HepG2 (cell line): Measurements from ENCODE around the gene MGAT5. TPM values are rescaled to one million over a fixed set of nuclear protein-coding genes. Genes with fewer than 3 reads are reported as not detected.

Experiments
- ELF3 ChIP-seq: IDR thresholded peaks from 2 replicates; pipeline ENCODE4 v1.6.1; 2016; ENCODE audit warnings: missing genetic modification reagents, missing compliant biosample characterization
- ERF ChIP-seq: IDR thresholded peaks from 2 replicates; pipeline ENCODE4 v1.6.1; 2018; ENCODE audit warnings: missing biosample characterization, missing genetic modification reagents
- FOXA3 ChIP-seq: IDR thresholded peaks from 2 replicates; pipeline ENCODE4 v1.6.1; 2016; ENCODE audit warnings: missing genetic modification reagents, missing compliant biosample characterization
- GATAD2A ChIP-seq: IDR thresholded peaks from 2 replicates; pipeline ENCODE4 v1.6.1; 2016
- HMGXB4 ChIP-seq, 2 experiments: sonication (generic) in 1 of 2; formaldehyde crosslinking in 1 of 2; IDR thresholded peaks; 2 replicates each; pipeline versions ENCODE4 v1.4.0 to v1.6.1; 2018 to 2020; ENCODE audit warnings: missing genetic modification reagents in 2 of 2, borderline replicate concordance in 1 of 2, low read depth in 1 of 2, mild to moderate bottlenecking in 1 of 2, missing biosample characterization in 1 of 2
- KAT8 ChIP-seq: IDR thresholded peaks from 2 replicates; pipeline ENCODE4 v1.6.1; 2016; ENCODE audit warnings: missing genetic modification reagents, missing compliant biosample characterization
- KDM4B ChIP-seq: sonication (generic); formaldehyde crosslinking; IDR thresholded peaks from 2 replicates; pipeline ENCODE4 v1.4.0; 2020; ENCODE audit warnings: missing genetic modification reagents
- KLF12 ChIP-seq: sonication (generic); formaldehyde crosslinking; IDR thresholded peaks from 2 replicates; pipeline ENCODE4 v1.4.0; 2020; ENCODE audit warnings: missing genetic modification reagents, borderline replicate concordance
- MED1 ChIP-seq: sonication (generic); formaldehyde crosslinking; IDR thresholded peaks from 2 replicates; pipeline ENCODE4 v1.4.0; 2020; ENCODE audit warnings: missing genetic modification reagents
- NR2F6 ChIP-seq, 2 experiments: IDR thresholded peaks; 2 replicates each; pipeline ENCODE4 v1.6.1; 2016; ENCODE audit warnings: antibody characterized with exemption in 1 of 2, mild to moderate bottlenecking in 1 of 2
- TEAD3 ChIP-seq: optimal IDR thresholded peaks from 2 replicates; pipeline ENCODE3; 2016; ENCODE audit warnings: borderline replicate concordance
- XRCC5 ChIP-seq: fragments of 200-400 bp; formaldehyde crosslinking; optimal IDR thresholded peaks from 2 replicates; pipeline ENCODE3; 2017; ENCODE audit warnings: mild to moderate bottlenecking, low read length
- ZFP36 ChIP-seq: fragments of 150-350 bp; IDR thresholded peaks from 2 replicates; pipeline ENCODE4 v1.6.1; 2018; ENCODE audit warnings: borderline replicate concordance, low read length, low read depth; ENCODE audit not compliant: partially characterized antibody
- ZFP90 ChIP-seq: sonication (generic); formaldehyde crosslinking; IDR thresholded peaks from 2 replicates; pipeline ENCODE4 v1.8.0; 2022; ENCODE audit warnings: missing genetic modification reagents, mild to moderate bottlenecking, inconsistent platforms, borderline replicate concordance
- ZKSCAN8 ChIP-seq: IDR thresholded peaks from 2 replicates; pipeline ENCODE4 v1.6.1; 2016; ENCODE audit warnings: borderline replicate concordance, missing genetic modification reagents, missing compliant biosample characterization
- ZNF260 ChIP-seq: sonication (generic); formaldehyde crosslinking; IDR thresholded peaks from 2 replicates; pipeline ENCODE4 v1.4.0; 2020; ENCODE audit warnings: missing genetic modification reagents, low read depth, mild to moderate bottlenecking, borderline replicate concordance
- ZNF496 ChIP-seq: sonication (generic); formaldehyde crosslinking; IDR thresholded peaks from 2 replicates; pipeline ENCODE4 v1.8.1; 2023; ENCODE audit warnings: mild to moderate bottlenecking, moderate library complexity, missing genetic modification reagents; ENCODE audit not compliant: insufficient replicate concordance
- polyA plus RNA-seq, 8 experiments: library from polyadenylated mRNA; depleted of rRNA in 3 of 8; stranded (reverse) in 7 of 8; unstranded in 1 of 8; fragments of >200 nt; fragmentation: Illumina TruSeq in 4 of 8; extraction: Trizol in 4 of 8; gene quantifications; 2 replicates each; pipeline versions ENCODE4 v1.2.1 to v1.2.3, GENCODE V29; 2011 to 2016; ENCODE audit warnings: low read depth in 4 of 8, missing spikeins in 1 of 8, mixed read lengths in 1 of 8; ENCODE audit not compliant: insufficient read depth in 1 of 8
- total RNA-seq, 5 experiments: library from RNA; depleted of rRNA; stranded (reverse); fragments of >200 nt; fragmentation: Illumina TruSeq; extraction: Trizol; gene quantifications; 2 replicates each; pipeline ENCODE4 v1.2.3, GENCODE V29; 2016; ENCODE audit warnings: low read depth in 1 of 5
- TF ChIP-seq, protein P1 (sequence below): IDR thresholded peaks from 2 replicates; pipeline ENCODE4 v1.4.0; 2020; ENCODE audit warnings: mild to moderate bottlenecking, missing genetic modification reagents
- TF ChIP-seq, protein P2 (sequence below): sonication (generic); formaldehyde crosslinking; IDR thresholded peaks from 2 replicates; pipeline ENCODE4 v1.4.0; 2020; ENCODE audit warnings: missing genetic modification reagents, mild to moderate bottlenecking, borderline replicate concordance

The MGAT5 gene
- total and polyA plus RNA-seq, 2 of the 13 experiments (the other 11 are each of a cell fraction or from before 2014, with no cell fraction given) = 33.1 to 60.2 TPM

GRCh38 chr2:134359367-134360081 lies 105.7 kb downstream of the MGAT5 start (continued):
- TF ChIP-seq, protein P1, sequence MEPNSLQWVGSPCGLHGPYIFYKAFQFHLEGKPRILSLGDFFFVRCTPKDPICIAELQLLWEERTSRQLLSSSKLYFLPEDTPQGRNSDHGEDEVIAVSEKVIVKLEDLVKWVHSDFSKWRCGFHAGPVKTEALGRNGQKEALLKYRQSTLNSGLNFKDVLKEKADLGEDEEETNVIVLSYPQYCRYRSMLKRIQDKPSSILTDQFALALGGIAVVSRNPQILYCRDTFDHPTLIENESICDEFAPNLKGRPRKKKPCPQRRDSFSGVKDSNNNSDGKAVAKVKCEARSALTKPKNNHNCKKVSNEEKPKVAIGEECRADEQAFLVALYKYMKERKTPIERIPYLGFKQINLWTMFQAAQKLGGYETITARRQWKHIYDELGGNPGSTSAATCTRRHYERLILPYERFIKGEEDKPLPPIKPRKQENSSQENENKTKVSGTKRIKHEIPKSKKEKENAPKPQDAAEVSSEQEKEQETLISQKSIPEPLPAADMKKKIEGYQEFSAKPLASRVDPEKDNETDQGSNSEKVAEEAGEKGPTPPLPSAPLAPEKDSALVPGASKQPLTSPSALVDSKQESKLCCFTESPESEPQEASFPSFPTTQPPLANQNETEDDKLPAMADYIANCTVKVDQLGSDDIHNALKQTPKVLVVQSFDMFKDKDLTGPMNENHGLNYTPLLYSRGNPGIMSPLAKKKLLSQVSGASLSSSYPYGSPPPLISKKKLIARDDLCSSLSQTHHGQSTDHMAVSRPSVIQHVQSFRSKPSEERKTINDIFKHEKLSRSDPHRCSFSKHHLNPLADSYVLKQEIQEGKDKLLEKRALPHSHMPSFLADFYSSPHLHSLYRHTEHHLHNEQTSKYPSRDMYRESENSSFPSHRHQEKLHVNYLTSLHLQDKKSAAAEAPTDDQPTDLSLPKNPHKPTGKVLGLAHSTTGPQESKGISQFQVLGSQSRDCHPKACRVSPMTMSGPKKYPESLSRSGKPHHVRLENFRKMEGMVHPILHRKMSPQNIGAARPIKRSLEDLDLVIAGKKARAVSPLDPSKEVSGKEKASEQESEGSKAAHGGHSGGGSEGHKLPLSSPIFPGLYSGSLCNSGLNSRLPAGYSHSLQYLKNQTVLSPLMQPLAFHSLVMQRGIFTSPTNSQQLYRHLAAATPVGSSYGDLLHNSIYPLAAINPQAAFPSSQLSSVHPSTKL (CRISPR knock-in tag) = peak; percentile 70; the same call in 1 of the 2 replicates
- peak; percentile 21 for TF ChIP-seq TEAD3 (CRISPR knock-in tag)
- no peak for TF ChIP-seq ZNF496
- peak; percentile 11; the same call in 1 of the 2 replicates for TF ChIP-seq ERF (CRISPR knock-in tag)
- no peak for TF ChIP-seq XRCC5
- no peak for TF ChIP-seq HMGXB4 (CRISPR knock-in tag; IDR thresholded peaks at IDR 0.05; ENCODE audit: borderline replicate concordance in 1 of 2, low read depth in 1 of 2)
- peak; percentile 67 for TF ChIP-seq GATAD2A (CRISPR knock-in tag)
- no peak for TF ChIP-seq ZFP90 (CRISPR knock-in tag)
- peak; percentile 68; the same call in 1 of the 2 replicates for TF ChIP-seq ZKSCAN8 (CRISPR knock-in tag)
- TF ChIP-seq FOXA3 = peak; percentile 74; the same call in 1 of the 2 replicates
- peak; percentile 33; the same call in 1 of the 2 replicates for TF ChIP-seq MED1 (CRISPR knock-in tag)
- no peak for TF ChIP-seq ZNF260 (CRISPR knock-in tag)
- TF ChIP-seq KLF12 (CRISPR knock-in tag) = no peak
- TF ChIP-seq ZFP36 = no peak
- TF ChIP-seq, protein P2, sequence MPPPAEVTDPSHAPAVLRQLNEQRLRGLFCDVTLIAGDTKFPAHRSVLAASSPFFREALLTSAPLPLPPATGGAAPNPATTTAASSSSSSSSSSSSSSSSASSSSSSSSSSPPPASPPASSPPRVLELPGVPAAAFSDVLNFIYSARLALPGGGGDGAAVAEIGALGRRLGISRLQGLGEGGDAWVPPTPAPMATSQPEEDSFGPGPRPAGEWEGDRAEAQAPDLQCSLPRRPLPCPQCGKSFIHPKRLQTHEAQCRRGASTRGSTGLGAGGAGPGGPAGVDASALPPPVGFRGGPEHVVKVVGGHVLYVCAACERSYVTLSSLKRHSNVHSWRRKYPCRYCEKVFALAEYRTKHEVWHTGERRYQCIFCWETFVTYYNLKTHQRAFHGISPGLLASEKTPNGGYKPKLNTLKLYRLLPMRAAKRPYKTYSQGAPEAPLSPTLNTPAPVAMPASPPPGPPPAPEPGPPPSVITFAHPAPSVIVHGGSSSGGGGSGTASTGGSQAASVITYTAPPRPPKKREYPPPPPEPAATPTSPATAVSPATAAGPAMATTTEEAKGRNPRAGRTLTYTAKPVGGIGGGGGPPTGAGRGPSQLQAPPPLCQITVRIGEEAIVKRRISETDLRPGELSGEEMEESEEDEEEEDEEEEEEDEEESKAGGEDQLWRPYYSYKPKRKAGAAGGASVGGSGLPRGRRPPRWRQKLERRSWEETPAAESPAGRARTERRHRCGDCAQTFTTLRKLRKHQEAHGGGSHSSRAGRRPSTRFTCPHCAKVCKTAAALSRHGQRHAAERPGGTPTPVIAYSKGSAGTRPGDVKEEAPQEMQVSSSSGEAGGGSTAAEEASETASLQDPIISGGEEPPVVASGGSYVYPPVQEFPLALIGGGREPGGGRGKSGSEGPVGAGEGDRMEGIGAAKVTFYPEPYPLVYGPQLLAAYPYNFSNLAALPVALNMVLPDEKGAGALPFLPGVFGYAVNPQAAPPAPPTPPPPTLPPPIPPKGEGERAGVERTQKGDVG (CRISPR knock-in tag) = no peak
- no peak for TF ChIP-seq KDM4B
- TF ChIP-seq KAT8 (CRISPR knock-in tag) = peak; percentile 39; the same call in 1 of the 2 replicates
- peak; percentile 27; the same call in 1 of the 2 replicates for TF ChIP-seq NR2F6 (IDR thresholded peaks at IDR 0.05)
- peak; percentile 11; the same call in 1 of the 2 replicates for TF ChIP-seq NR2F6 (CRISPR knock-in tag; IDR thresholded peaks at IDR 0.05)
- peak; percentile 22 for TF ChIP-seq ELF3 (CRISPR knock-in tag)
